HCT116 (cell line): ENCODE results near the gene THSD7B. TPM values are rescaled to one million over a fixed set of nuclear protein-coding genes. Genes with fewer than 3 reads are reported as not detected.

Experiments
- ATAC-seq: fragments of 200-7000 bp; cut with Tn5 transposase; 2 replicates; pipeline ENCODE4 v1.9.1; 2020; ENCODE audit warnings: mild to moderate bottlenecking, moderate library complexity
- BruUV-seq: library from RNA; stranded (reverse); fragments of 400-500 nt; replicated peaks from 2 replicates; lab custom pipeline; 2021; lab: Mats Ljungman, UMichigan
- CTCF ChIA-PET: fragments of 300-600 bp; sonication (Branson Sonifier 250); formaldehyde crosslinking; loops from one replicate; lab custom pipeline; 2021; ENCODE audit warnings: antibody characterized with exemption; lab: Charles Lee
- POLR2A ChIA-PET: fragments of 300-600, 350-600 bp; sonication (Branson Sonifier 250); formaldehyde crosslinking; loops from one replicate; lab custom pipeline; 2021; ENCODE audit warnings: antibody characterized with exemption; lab: Charles Lee
- RAD21 ChIA-PET, 2 experiments: fragments of 300-600 bp; sonication (Branson Sonifier 250); formaldehyde crosslinking; loops; one replicate each; lab custom pipeline; 2023; ENCODE audit warnings: low total read pairs in 2 of 2; ENCODE audit not compliant: uncharacterized antibody in 2 of 2, unreplicated experiment in 2 of 2, low non-redundant PET in 1 of 2; lab: Charles Lee
- DNase-seq: peaks from one replicate; pipeline ENCODE4 v3.0.0-alpha.2; 2010; ENCODE audit warnings: low read depth, low spot score
- H2AFZ ChIP-seq: fragments of 200-600 bp; shearing (Covaris generic), sonication (generic); 2 replicates; pipeline ENCODE4 v1.6.1; 2017; ENCODE audit warnings: low read depth, mixed run types, mixed read lengths, antibody characterized with exemption, low read length; ENCODE audit not compliant: poor library complexity, severe bottlenecking
- H3K27ac ChIP-seq: 2 replicates; pipeline ENCODE4 v1.5.1; 2012; ENCODE audit warnings: low read depth, low read length
- H3K27me3 ChIP-seq: fragments of 200-600 bp; sonication (generic); 2 replicates; pipeline ENCODE4 v1.6.1; 2016; ENCODE audit warnings: mixed run types, low read length, mixed read lengths; ENCODE audit not compliant: insufficient read depth
- H3K36me3 ChIP-seq, 2 experiments: fragments of 200-500 bp in 1 of 2; fragments of 200-600 bp in 1 of 2; sonication (Bioruptor generic) in 1 of 2; sonication (generic) in 1 of 2; 2 replicates each; pipeline versions ENCODE4 v1.5.1 to v1.6.1; 2014 to 2016; ENCODE audit warnings: low read length in 2 of 2, inconsistent platforms in 1 of 2, mixed read lengths in 1 of 2, mixed run types in 1 of 2; ENCODE audit not compliant: insufficient read depth in 2 of 2, control insufficient read depth in 1 of 2
- H3K4me1 ChIP-seq, 2 experiments: fragments of 200-600 bp in 1 of 2; sonication (generic) in 1 of 2; 2 replicates each; pipeline versions ENCODE4 v1.5.1 to v1.6.1; 2012 to 2017; ENCODE audit warnings: low read length in 2 of 2, inconsistent platforms in 1 of 2, mild to moderate bottlenecking in 1 of 2, mixed read lengths in 1 of 2, mixed run types in 1 of 2, moderate library complexity in 1 of 2; ENCODE audit not compliant: insufficient read depth in 2 of 2, control insufficient read depth in 1 of 2
- H3K4me2 ChIP-seq: fragments of 200-600 bp; sonication (generic); 2 replicates; pipeline ENCODE4 v1.6.1; 2017; ENCODE audit warnings: mixed run types, low read length, mixed read lengths
- H3K4me3 ChIP-seq, 2 experiments: fragments of 200-600 bp in 1 of 2; sonication (generic) in 1 of 2; replicated peaks in 1 of 2; 2 replicates each; pipeline ENCODE4 v1.5.1; 2011 to 2016; ENCODE audit warnings: low read length in 2 of 2, control low read depth in 1 of 2, low read depth in 1 of 2, mild to moderate bottlenecking in 1 of 2, mixed read lengths in 1 of 2, mixed run types in 1 of 2
- H3K79me2 ChIP-seq: fragments of 200-600 bp; sonication (generic); 2 replicates; pipeline ENCODE4 v1.6.1; 2017; ENCODE audit warnings: mild to moderate bottlenecking, mixed run types, low read length, moderate library complexity, mixed read lengths; ENCODE audit not compliant: insufficient read depth
- H3K9ac ChIP-seq: fragments of 200-600 bp; sonication (generic); 2 replicates; pipeline ENCODE4 v1.6.1; 2016; ENCODE audit warnings: low read length, mixed read lengths
- H3K9me2 ChIP-seq: fragments of 200-600 bp; sonication (generic), shearing (Covaris generic); 2 replicates; pipeline ENCODE4 v1.6.1; 2017; ENCODE audit warnings: mixed run types, mild to moderate bottlenecking, moderate library complexity; ENCODE audit not compliant: insufficient read depth
- H3K9me3 ChIP-seq, 2 experiments: fragments of 200-500 bp in 1 of 2; fragments of 200-600 bp in 1 of 2; sonication (Bioruptor generic) in 1 of 2; sonication (generic) in 1 of 2; 2 replicates each; pipeline ENCODE4 v1.6.1; 2014 to 2017; ENCODE audit warnings: low read length in 2 of 2, mixed read lengths in 2 of 2, inconsistent platforms in 1 of 2, low read depth in 1 of 2, mild to moderate bottlenecking in 1 of 2, mixed run types in 1 of 2, moderate library complexity in 1 of 2; ENCODE audit not compliant: control insufficient read depth in 1 of 2, insufficient read depth in 1 of 2
- H4K20me1 ChIP-seq: fragments of 200-600 bp; sonication (generic), shearing (Covaris generic); 2 replicates; pipeline ENCODE4 v1.6.1; 2017; ENCODE audit warnings: mixed run types, mild to moderate bottlenecking, moderate library complexity; ENCODE audit not compliant: insufficient read depth
- CBX3 ChIP-seq: IDR thresholded peaks from 2 replicates; pipeline ENCODE4 v1.6.1; 2012; ENCODE audit warnings: low read depth
- CEBPB ChIP-seq: IDR thresholded peaks from 2 replicates; pipeline ENCODE4 v1.6.1; 2012; ENCODE audit warnings: low read depth
- CTCF ChIP-seq, 3 experiments: fragments of 200-600 bp in 1 of 3; sonication (generic) in 1 of 3; IDR thresholded peaks in 2 of 3; conservative IDR thresholded peaks in 1 of 3; 2 replicates each; pipeline ENCODE4 v1.5.1; 2012 to 2017; ENCODE audit warnings: low read depth in 2 of 3, low read length in 2 of 3, antibody characterized with exemption in 1 of 3, borderline replicate concordance in 1 of 3, control low read depth in 1 of 3, mild to moderate bottlenecking in 1 of 3, mixed read lengths in 1 of 3, mixed run types in 1 of 3, moderate library complexity in 1 of 3; ENCODE audit not compliant: insufficient read depth in 1 of 3
- EGR1 ChIP-seq: IDR thresholded peaks from 2 replicates; pipeline ENCODE4 v1.6.1; 2012; ENCODE audit warnings: low read depth
- EZH2 ChIP-seq: fragments of 200-600 bp; sonication (generic); IDR thresholded peaks from 2 replicates; pipeline ENCODE4 v1.6.1; 2017; ENCODE audit warnings: antibody characterized with exemption, mixed run types
- EZH2phosphoT487 ChIP-seq: fragments of 200-600 bp; IDR thresholded peaks from 2 replicates; pipeline ENCODE4 v1.6.1; 2018; ENCODE audit warnings: antibody characterized with exemption, borderline replicate concordance
- FOSL1 ChIP-seq: IDR thresholded peaks from 2 replicates; pipeline ENCODE4 v1.6.1; 2012; ENCODE audit warnings: low read depth
- JUND ChIP-seq: IDR thresholded peaks from 2 replicates; pipeline ENCODE4 v1.6.1; 2012
- MAX ChIP-seq: IDR thresholded peaks from 2 replicates; pipeline ENCODE4 v1.6.1; 2012
- POLR2A ChIP-seq: IDR thresholded peaks from 2 replicates; pipeline ENCODE4 v1.7.0; 2011; ENCODE audit warnings: borderline replicate concordance; ENCODE audit not compliant: insufficient read depth, insufficient read length; ENCODE audit errors: extremely low read depth
- RAD21 ChIP-seq: IDR thresholded peaks from 2 replicates; pipeline ENCODE4 v1.6.1; 2012; ENCODE audit warnings: low read depth, mild to moderate bottlenecking
- REST ChIP-seq: IDR thresholded peaks from 2 replicates; pipeline ENCODE4 v1.6.1; 2012; ENCODE audit warnings: low read depth
- SIN3A ChIP-seq: IDR thresholded peaks from 2 replicates; pipeline ENCODE4 v1.6.1; 2012; ENCODE audit warnings: low read depth
- SP1 ChIP-seq: IDR thresholded peaks from 2 replicates; pipeline ENCODE4 v1.6.1; 2012; ENCODE audit warnings: low read depth
- SRF ChIP-seq: IDR thresholded peaks from 2 replicates; pipeline ENCODE4 v1.6.1; 2012; ENCODE audit warnings: low read depth
- TCF7L2 ChIP-seq: IDR thresholded peaks from 2 replicates; pipeline ENCODE4 v1.7.0; 2011; ENCODE audit warnings: borderline replicate concordance, inconsistent platforms; ENCODE audit not compliant: insufficient read depth, insufficient read length; ENCODE audit errors: extremely low read depth
- ZBTB33 ChIP-seq: IDR thresholded peaks from 2 replicates; pipeline ENCODE4 v1.6.1; 2011; ENCODE audit warnings: mild to moderate bottlenecking, low read length, moderate library complexity; ENCODE audit not compliant: insufficient replicate concordance; ENCODE audit errors: extremely low read depth
- ZNF274 ChIP-seq: fragments of 200-500 bp; sonication (Bioruptor generic); IDR thresholded peaks from 2 replicates; pipeline ENCODE4 v1.6.1; 2014; ENCODE audit warnings: mild to moderate bottlenecking, low read depth, low read length, inconsistent platforms
- intact Hi-C: fragments of 100-400 bp; cut with micrococcal nuclease; formaldehyde crosslinking; loops from 2 replicates; pipeline ENCODE4 v1.10.0; 2022
- total RNA-seq: library from RNA; stranded (reverse); gene quantifications from one replicate; pipeline ENCODE4 v1.2.1, GENCODE V29; 2021; ENCODE audit not compliant: unreplicated experiment

The THSD7B gene
- total RNA-seq, 1 experiment from 2014 or later: not detected

GRCh38 chr2:137050949-137051348, 285.6 kb downstream of the THSD7B start:
- H3K9me2 ChIP-seq: no peaks in the 10 kb centered on the region
- H3K27me3 ChIP-seq: no peaks in the 10 kb centered on the region
- H3K79me2 ChIP-seq: no peaks in the 10 kb centered on the region
- H2AFZ ChIP-seq: no peak overlapping the region
- no peak overlapping the region for H3K9ac ChIP-seq
- H3K4me3 ChIP-seq: no peak overlapping the region
- ChIA-PET POLR2A (no interaction called here), CTCF (no interaction called here), RAD21 (no interaction called here)
- intact Hi-C loops: no loop called here
- H3K36me3 ChIP-seq: no peaks in the 10 kb centered on the region
- H4K20me1 ChIP-seq: no peaks in the 10 kb centered on the region
- DNase-seq (no peak), ATAC-seq (no peak)
- H3K9me3 ChIP-seq: peaks cover 0 to 6% of the 10 kb centered on the region in 2 experiments; a peak in 2 of 4 replicates
- H3K4me1 ChIP-seq: no peaks in the 10 kb centered on the region
- BruUV-seq: no TSS peak
- H3K4me2 ChIP-seq: no peak overlapping the region
- TF ChIP-seq SRF (no peak), CBX3 (no peak), EZH2phosphoT487 (no peak), TCF7L2 (no peak), EZH2 (no peak), JUND (no peak), EGR1 (no peak), RAD21 (no peak), CTCF (IDR thresholded peaks at IDR 0.05 in 2 of 3, conservative IDR thresholded peaks at IDR 0.05 in 1 of 3; ENCODE audit: borderline replicate concordance in 1 of 3, insufficient read depth in 1 of 3, low read depth in 2 of 3, low read length in 2 of 3) (no peak), CEBPB (no peak), SP1 (no peak), FOSL1 (no peak), REST (no peak), MAX (no peak), POLR2A (no peak), SIN3A (no peak), ZBTB33 (no peak), ZNF274 (no peak)
- no peak overlapping the region for H3K27ac ChIP-seq
